DMS114 treated with DMSO at 0.1 percent for 48 hours (cell line): Measurements from ENCODE around the gene ZNF41.
"Not testable (repeated sequence)": the region's sequence is repeated elsewhere in the genome, so short reads cannot be mapped to it uniquely, and the experiment has no call there.

Experiments used
- DNase-seq: peaks from one replicate; lab custom pipeline; 2025; ENCODE audit not compliant: unreplicated experiment; lab: John Stamatoyannopoulos, UW

Gene ZNF41

GRCh38 chrX:47482512-47483305, at the start of gene ZNF41:
Gene ZNF41 (minus strand): TSS chrX:47483222. CDS start chrX:47467481, 15,741 bp downstream.
- DNase-seq: peak; percentile 52

- no peak for DNase-seq
Measured at GRCh38 chrX:47530049-47530448, 47.0 kb upstream of the ZNF41 start.

- DNase-seq: no peak
Measured at GRCh38 chrX:47529548-47529947, 46.5 kb upstream of the ZNF41 start.

GRCh38 chrX:47523713-47524166, 40.7 kb upstream of the ZNF41 start:
- no peak for DNase-seq

GRCh38 chrX:47523297-47523696, 40.3 kb upstream of the ZNF41 start:
- peak; percentile 80 for DNase-seq

GRCh38 chrX:47518144-47518543, 35.1 kb upstream of the ZNF41 start:
- no peak for DNase-seq

- no peak for DNase-seq
Measured at GRCh38 chrX:47515941-47516665, 33.1 kb upstream of the ZNF41 start.

- DNase-seq: no peak
Measured at GRCh38 chrX:47514533-47515235, 31.7 kb upstream of the ZNF41 start.

GRCh38 chrX:47513034-47513965, 30.3 kb upstream of the ZNF41 start:
- not testable (repeated sequence) for DNase-seq

GRCh38 chrX:47512383-47512782, 29.4 kb upstream of the ZNF41 start:
- not testable (repeated sequence) for DNase-seq

- no peak for DNase-seq
Measured at GRCh38 chrX:47507153-47507867, 24.3 kb upstream of the ZNF41 start.

GRCh38 chrX:47503151-47503550, 20.1 kb upstream of the ZNF41 start:
- DNase-seq: no peak

GRCh38 chrX:47502316-47503125, 19.5 kb upstream of the ZNF41 start:
- no peak for DNase-seq

GRCh38 chrX:47501226-47502074, 18.4 kb upstream of the ZNF41 start:
- no peak for DNase-seq

- DNase-seq: no peak
Measured at GRCh38 chrX:47500554-47500953, 17.5 kb upstream of the ZNF41 start.

GRCh38 chrX:47499293-47499692, 16.3 kb upstream of the ZNF41 start:
- no peak for DNase-seq

- no peak for DNase-seq
Measured at GRCh38 chrX:47498411-47498810, 15.4 kb upstream of the ZNF41 start.

GRCh38 chrX:47497271-47497888, 14.4 kb upstream of the ZNF41 start:
- DNase-seq: no peak
